ENCODE measurements around the gene CXCR4. TPM values are rescaled to one million over a fixed set of nuclear protein-coding genes. Genes with fewer than 3 reads are reported as not detected.

The CXCR4 gene
- total and polyA plus RNA-seq, 10 of the 15 experiments (the other 5 are each of a cell fraction or from before 2014, with no cell fraction given) = 31.1 to 749 (median 52.7) TPM

DNA sequence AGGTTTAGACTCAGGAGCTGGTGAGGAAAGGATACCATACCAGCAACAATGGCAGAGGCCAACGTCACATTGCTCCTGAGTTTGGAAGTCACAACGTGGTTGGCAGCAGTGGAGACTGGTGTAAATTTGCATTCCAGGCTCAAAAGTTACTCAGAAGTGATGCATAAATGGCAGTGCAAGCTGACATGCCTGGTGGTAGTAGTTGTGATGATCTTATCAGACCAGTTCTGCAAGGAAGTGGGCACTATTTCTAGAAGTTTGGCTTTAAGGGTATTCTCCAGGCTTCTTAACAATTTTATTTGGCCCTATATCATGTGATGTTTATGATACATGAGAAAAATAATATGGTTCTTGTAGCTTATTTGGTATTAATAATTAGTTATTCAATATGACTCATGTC is 37.8 kb downstream of the CXCR4 start:
- TF ChIP-seq SIX5 (IDR thresholded peaks at IDR 0.05; ENCODE audit: low read depth, low read length, severe bottlenecking) = no peak

DNA sequence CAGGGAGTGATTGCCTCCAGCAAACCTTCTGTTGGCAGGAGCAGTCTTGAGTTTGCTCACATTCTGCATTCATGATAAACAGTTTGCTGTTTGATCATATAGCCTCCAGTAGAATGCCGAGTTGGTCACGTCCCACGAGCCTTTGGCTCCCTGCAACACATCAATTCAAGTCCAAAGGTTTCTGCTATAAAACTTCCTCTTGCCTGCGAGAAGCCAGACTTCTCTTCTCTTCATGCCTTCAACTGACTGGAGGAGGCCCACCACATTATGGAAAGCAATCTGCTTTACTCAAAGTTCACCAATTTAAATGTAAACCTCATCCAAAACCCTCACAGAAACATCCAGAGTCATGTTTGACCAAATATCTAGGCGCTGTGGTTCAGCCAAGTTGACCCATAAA is 40.8 kb downstream of the CXCR4 start:
- H3K9ac ChIP-seq (ENCODE audit: control insufficient read depth, insufficient read depth, low read length) = no peak overlapping the region
- no peaks in the 10 kb centered on the region for H3K79me2 ChIP-seq (ENCODE audit: control insufficient read depth, insufficient read depth, low read length)
- no peak overlapping the region for H3K4me2 ChIP-seq (ENCODE audit: control insufficient read depth, insufficient read depth)
- no peak for FAIRE-seq
- H3K4me1 ChIP-seq (ENCODE audit: control insufficient read depth, insufficient read depth, low read length) = no peaks in the 10 kb centered on the region
- no peaks in the 10 kb centered on the region for H3K36me3 ChIP-seq (ENCODE audit: control insufficient read depth in 2 of 2, insufficient read depth in 2 of 2, low read length in 1 of 2)
- no TSS peak for BruUV-seq (replicated peaks)
- DNase-seq (ENCODE audit: low read depth, low spot score) = no peak
- WGBS (ENCODE audit: insufficient coverage, insufficient replicate concordance, low lambda C conversion rate, missing lambda C conversion rate) = 59% methylated on average over 5 of the region's 5 CpGs
- no peak overlapping the region for H2AFZ ChIP-seq (ENCODE audit: control insufficient read depth, low read depth, low read length)
- SMC1A ChIA-PET (ENCODE audit: uncharacterized antibody, unreplicated experiment) = interaction anchor here (1.7 to 6.3 kb wide), 2 partner anchors 15 to 31 kb away, joined by 4 to 34 read pairs; no protein-coding TSS in a partner anchor
- TF ChIP-seq TCF3 (IDR thresholded peaks at IDR 0.05; ENCODE audit: borderline replicate concordance, insufficient read depth, low read depth, low read length) = no peak
- no peak for TF ChIP-seq RELA (IDR thresholded peaks at IDR 0.05; ENCODE audit: borderline replicate concordance, partially characterized antibody)
- H3K27ac ChIP-seq (ENCODE audit: control insufficient read depth, insufficient read depth) = no peak overlapping the region
- ATAC-seq = no peak
- CTCF ChIA-PET = interaction anchor here (1.8 kb wide), 1 partner anchor 9 kb away, joined by 4 read pairs; no protein-coding TSS in a partner anchor
- no peaks in the 10 kb centered on the region for H4K20me1 ChIP-seq (ENCODE audit: control insufficient read depth, insufficient read depth)
- POLR2A ChIA-PET = no interaction called here
- H3K9me3 ChIP-seq (replicated peaks; ENCODE audit: control insufficient read depth, insufficient read depth, low read length) = peaks cover 3% of the 10 kb centered on the region; the same call in 2 of the 3 replicates
- no peak overlapping the region for H3K4me3 ChIP-seq
- H3K27me3 ChIP-seq (replicated peaks in 1 of 2; ENCODE audit: control insufficient read depth in 2 of 2, insufficient read depth in 2 of 2, low read length in 1 of 2) = no peaks in the 10 kb centered on the region
- intact Hi-C loops (cut with micrococcal nuclease; ENCODE audit: unreplicated experiment) (no loop called here), in situ Hi-C loops (cut with MboI) (no loop called here)
- RAD21 ChIA-PET (ENCODE audit: unreplicated experiment) = no interaction called here

More for the DNA sequence above, 37.8 kb downstream of the CXCR4 start:
- no peak overlapping the region for H3K9ac ChIP-seq (ENCODE audit: control insufficient read depth, insufficient read depth, low read length)
- H3K4me3 ChIP-seq = no peak overlapping the region
- intact Hi-C loops (cut with micrococcal nuclease; ENCODE audit: unreplicated experiment) = no loop called here
- no peak overlapping the region for H3K27ac ChIP-seq (ENCODE audit: control insufficient read depth, insufficient read depth)
- ChIA-PET RAD21 (ENCODE audit: unreplicated experiment) (no interaction called here), POLR2A (interaction anchor here (1.7 to 2.2 kb wide), 3 partner anchors 11 to 18 kb away, joined by 3 to 6 read pairs (median 6); no protein-coding TSS in a partner anchor), SMC1A (ENCODE audit: uncharacterized antibody, unreplicated experiment) (interaction anchor here (1.2 to 6.3 kb wide), 9 partner anchors 12 to 58 kb away, joined by 3 to 34 read pairs (median 6); no protein-coding TSS in a partner anchor), CTCF (interaction anchor here (1.0 to 1.3 kb wide), 2 partner anchors 11 to 304 kb away, joined by 3 read pairs; no protein-coding TSS in a partner anchor)
- WGBS (ENCODE audit: insufficient coverage, insufficient replicate concordance, low lambda C conversion rate, missing lambda C conversion rate) = 36% methylated on average over 2 of the region's 2 CpGs
- in situ Hi-C loops (cut with MboI) = no loop called here
- DNase-seq (ENCODE audit: low read depth, low spot score) = no peak
- no peaks in the 10 kb centered on the region for H3K27me3 ChIP-seq (replicated peaks in 1 of 2; ENCODE audit: control insufficient read depth in 2 of 2, insufficient read depth in 2 of 2, low read length in 1 of 2)
- H3K4me2 ChIP-seq (ENCODE audit: control insufficient read depth, insufficient read depth) = no peak overlapping the region
- no peak overlapping the region for H2AFZ ChIP-seq (ENCODE audit: control insufficient read depth, low read depth, low read length)
- H3K36me3 ChIP-seq (ENCODE audit: control insufficient read depth in 2 of 2, insufficient read depth in 2 of 2, low read length in 1 of 2) = no peaks in the 10 kb centered on the region
- no peaks in the 10 kb centered on the region for H3K4me1 ChIP-seq (ENCODE audit: control insufficient read depth, insufficient read depth, low read length)
- no peaks in the 10 kb centered on the region for H3K79me2 ChIP-seq (ENCODE audit: control insufficient read depth, insufficient read depth, low read length)
- no TSS peak for BruUV-seq (replicated peaks)
- H4K20me1 ChIP-seq (ENCODE audit: control insufficient read depth, insufficient read depth) = no peaks in the 10 kb centered on the region
- no peak for ATAC-seq
- FAIRE-seq = no peak
- H3K9me3 ChIP-seq (replicated peaks; ENCODE audit: control insufficient read depth, insufficient read depth, low read length) = no peaks in the 10 kb centered on the region; the same call in 2 of the 3 replicates

Measured in GM12878 (cell line).